H9 (cell line): Measurements from ENCODE around the gene GALNT17. TPM values are rescaled to one million over a fixed set of nuclear protein-coding genes. Genes with fewer than 3 reads are reported as not detected.

Experiments used
- DNase-seq: peaks from one replicate; pipeline ENCODE4 v3.0.0-alpha.2; 2017
- H2AFZ ChIP-seq: one replicate; pipeline ENCODE4 v1.6.1; 2013; ENCODE audit warnings: mild to moderate bottlenecking, low read length, control low read depth, moderate library complexity
- H2AK5ac ChIP-seq: 2 replicates; pipeline ENCODE4 v1.6.1; 2013; ENCODE audit warnings: low read length, control low read depth, mixed read lengths; ENCODE audit not compliant: insufficient read length
- H2BK120ac ChIP-seq: one replicate; pipeline ENCODE4 v1.6.1; 2013; ENCODE audit warnings: low read depth, mild to moderate bottlenecking, low read length, control low read depth, inconsistent platforms; ENCODE audit not compliant: poor library complexity, severe bottlenecking
- H2BK12ac ChIP-seq: 2 replicates; pipeline ENCODE4 v1.6.1; 2013; ENCODE audit warnings: low read length, control low read depth, mixed read lengths, low read depth; ENCODE audit not compliant: insufficient read length
- H2BK15ac ChIP-seq: 2 replicates; pipeline ENCODE4 v1.6.1; 2013; ENCODE audit warnings: low read depth, low read length, control low read depth
- H2BK20ac ChIP-seq: one replicate; pipeline ENCODE4 v1.6.1; 2013; ENCODE audit warnings: low read depth, mild to moderate bottlenecking, low read length, control low read depth, inconsistent platforms; ENCODE audit not compliant: poor library complexity, severe bottlenecking
- H2BK5ac ChIP-seq: 2 replicates; pipeline ENCODE4 v1.6.1; 2013; ENCODE audit warnings: low read length, control low read depth, mixed read lengths; ENCODE audit not compliant: insufficient read length
- H3K14ac ChIP-seq: 2 replicates; pipeline ENCODE4 v1.6.1; 2013; ENCODE audit warnings: low read length, control low read depth; ENCODE audit not compliant: insufficient read depth
- H3K18ac ChIP-seq: 2 replicates; pipeline ENCODE4 v1.6.1; 2013; ENCODE audit warnings: low read depth, mild to moderate bottlenecking, mixed read lengths, low read length, control low read depth; ENCODE audit not compliant: insufficient read length
- H3K23ac ChIP-seq: 2 replicates; pipeline ENCODE4 v1.6.1; 2013; ENCODE audit warnings: low read length, control low read depth, mixed read lengths, low read depth; ENCODE audit not compliant: insufficient read length
- H3K23me2 ChIP-seq: 2 replicates; pipeline ENCODE4 v1.6.1; 2013; ENCODE audit warnings: low read depth, mild to moderate bottlenecking, mixed read lengths, low read length, control low read depth; ENCODE audit not compliant: insufficient read length, poor library complexity, severe bottlenecking
- H3K27ac ChIP-seq: 2 replicates; pipeline ENCODE4 v1.5.1; 2013; ENCODE audit warnings: low read length, control low read depth, mixed read lengths, low read depth; ENCODE audit not compliant: insufficient read length
- H3K27me3 ChIP-seq: 2 replicates; pipeline ENCODE4 v1.6.1; 2013; ENCODE audit warnings: low read length, control low read depth, inconsistent platforms; ENCODE audit not compliant: insufficient read depth
- H3K4ac ChIP-seq: 2 replicates; pipeline ENCODE4 v1.6.1; 2013; ENCODE audit warnings: low read depth, mild to moderate bottlenecking, control low read depth, inconsistent platforms, low read length, moderate library complexity
- H3K4me1 ChIP-seq: 2 replicates; pipeline ENCODE4 v1.6.1; 2013; ENCODE audit warnings: low read length, control low read depth, inconsistent platforms; ENCODE audit not compliant: insufficient read depth
- H3K4me2 ChIP-seq: 2 replicates; pipeline ENCODE4 v1.6.1; 2013; ENCODE audit warnings: low read length, control low read depth, mixed read lengths; ENCODE audit not compliant: insufficient read length, insufficient read depth
- H3K56ac ChIP-seq: 2 replicates; pipeline ENCODE4 v1.6.1; 2013; ENCODE audit warnings: low read depth, mild to moderate bottlenecking, mixed read lengths, low read length, control low read depth; ENCODE audit not compliant: insufficient read length
- H3K79me1 ChIP-seq: 2 replicates; pipeline ENCODE4 v1.6.1; 2013; ENCODE audit warnings: low read depth, mild to moderate bottlenecking, moderate library complexity, low read length, control low read depth, inconsistent platforms; ENCODE audit not compliant: insufficient read depth, poor library complexity, severe bottlenecking
- H3K79me2 ChIP-seq: 2 replicates; pipeline ENCODE4 v1.6.1; 2013; ENCODE audit warnings: low read length, control low read depth, inconsistent platforms; ENCODE audit not compliant: insufficient read depth
- H3K9ac ChIP-seq: 2 replicates; pipeline ENCODE4 v1.6.1; 2013; ENCODE audit warnings: low read length, control low read depth, mixed read lengths; ENCODE audit not compliant: insufficient read length; ENCODE audit errors: extremely low read depth
- H3K9me3 ChIP-seq: one replicate; pipeline ENCODE4 v1.6.1; 2013; ENCODE audit warnings: low read depth, low read length, inconsistent platforms; ENCODE audit not compliant: control insufficient read depth
- H3T11ph ChIP-seq: one replicate; pipeline ENCODE4 v1.6.1; 2013; ENCODE audit warnings: mild to moderate bottlenecking, low read length, control low read depth, inconsistent platforms
- H4K20me1 ChIP-seq: one replicate; pipeline ENCODE4 v1.6.1; 2013; ENCODE audit not compliant: control insufficient read depth, insufficient read length, insufficient read depth
- H4K5ac ChIP-seq: 2 replicates; pipeline ENCODE4 v1.6.1; 2013; ENCODE audit warnings: low read depth, mild to moderate bottlenecking, mixed read lengths, low read length, control low read depth; ENCODE audit not compliant: insufficient read length
- H4K8ac ChIP-seq: replicated peaks from 2 replicates; pipeline ENCODE4 v1.6.1; 2013; ENCODE audit warnings: low read length, control low read depth, mixed read lengths, low read depth; ENCODE audit not compliant: insufficient read length
- H4K91ac ChIP-seq: 2 replicates; pipeline ENCODE4 v1.6.1; 2013; ENCODE audit warnings: low read depth, mild to moderate bottlenecking, moderate library complexity, mixed read lengths, low read length, control low read depth; ENCODE audit not compliant: insufficient read length
- H3K27ac Mint-ChIP-seq, 3 experiments: 2 replicates in 2 of 3; 3 replicates in 1 of 3; pipeline ENCODE4 v1.8.0; 2020 to 2021; ENCODE audit warnings: mixed read lengths in 3 of 3, mild to moderate bottlenecking in 1 of 3, moderate library complexity in 1 of 3
- H3K27me3 Mint-ChIP-seq: 2 replicates; pipeline ENCODE4 v1.8.0; 2021; ENCODE audit warnings: low read depth, mild to moderate bottlenecking, moderate library complexity, mixed read lengths
- H3K36me3 Mint-ChIP-seq, 3 experiments: 2 replicates in 2 of 3; 3 replicates in 1 of 3; pipeline ENCODE4 v1.8.0; 2020 to 2021; ENCODE audit warnings: low read depth in 3 of 3, mixed read lengths in 3 of 3; ENCODE audit not compliant: insufficient read depth in 1 of 3
- H3K4me1 Mint-ChIP-seq, 2 experiments: 2 replicates each; pipeline ENCODE4 v1.8.0; 2020; ENCODE audit warnings: mixed read lengths in 2 of 2
- H3K4me3 Mint-ChIP-seq, 2 experiments: 2 replicates in 1 of 2; 3 replicates in 1 of 2; pipeline ENCODE4 v1.8.0; 2020 to 2021; ENCODE audit warnings: mild to moderate bottlenecking in 2 of 2, mixed read lengths in 2 of 2, moderate library complexity in 1 of 2
- H3K9me3 Mint-ChIP-seq, 2 experiments: 2 replicates in 1 of 2; 3 replicates in 1 of 2; pipeline ENCODE4 v1.8.0; 2020; ENCODE audit warnings: mild to moderate bottlenecking in 2 of 2, mixed read lengths in 2 of 2, moderate library complexity in 1 of 2
- WGBS: extraction: QIAGEN DNeasy Blood & Tissue Kit; methylation state at CpG from one replicate; pipeline ENCODE4 v1.1.7; 2013; ENCODE audit warnings: missing lambda C conversion rate, low lambda C conversion rate, mixed read lengths; ENCODE audit not compliant: insufficient read length; ENCODE audit errors: extremely low coverage; 5-methylcytosine and 5-hydroxymethylcytosine counted together
- total RNA-seq: library from RNA; stranded (reverse); gene quantifications from 2 replicates; pipeline ENCODE4 v1.2.1, GENCODE V29; 2021
- TF ChIP-seq, protein P1 (sequence below): fragments of 200-600 bp; sonication (generic); conservative IDR thresholded peaks from 3 replicates; pipeline ENCODE4 v1.8.0; 2021; ENCODE audit warnings: antibody characterized with exemption, mild to moderate bottlenecking

Gene GALNT17
- total RNA-seq, 1 experiment from 2014 or later: 43.2 TPM

DNA sequence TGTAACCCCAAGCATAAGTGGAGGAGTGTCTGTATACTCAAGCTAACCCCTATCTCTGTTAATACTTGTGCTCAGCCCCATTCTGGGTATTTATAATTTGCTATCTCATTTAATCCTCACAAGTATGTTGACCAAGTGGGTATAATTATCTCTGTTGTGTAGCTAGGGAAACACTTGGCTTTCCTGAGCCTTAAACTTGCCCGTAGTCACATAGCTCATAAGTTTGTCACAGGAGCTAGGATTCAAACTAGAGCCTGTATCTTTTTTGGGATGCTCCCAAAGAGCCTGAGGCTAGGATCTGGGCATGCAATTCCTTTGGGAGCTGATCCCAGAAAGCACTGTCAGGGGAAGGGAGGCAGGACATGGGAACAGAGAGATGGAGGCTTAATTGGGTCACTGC, 377.4 kb downstream of the GALNT17 start:
- TF ChIP-seq, protein P1, sequence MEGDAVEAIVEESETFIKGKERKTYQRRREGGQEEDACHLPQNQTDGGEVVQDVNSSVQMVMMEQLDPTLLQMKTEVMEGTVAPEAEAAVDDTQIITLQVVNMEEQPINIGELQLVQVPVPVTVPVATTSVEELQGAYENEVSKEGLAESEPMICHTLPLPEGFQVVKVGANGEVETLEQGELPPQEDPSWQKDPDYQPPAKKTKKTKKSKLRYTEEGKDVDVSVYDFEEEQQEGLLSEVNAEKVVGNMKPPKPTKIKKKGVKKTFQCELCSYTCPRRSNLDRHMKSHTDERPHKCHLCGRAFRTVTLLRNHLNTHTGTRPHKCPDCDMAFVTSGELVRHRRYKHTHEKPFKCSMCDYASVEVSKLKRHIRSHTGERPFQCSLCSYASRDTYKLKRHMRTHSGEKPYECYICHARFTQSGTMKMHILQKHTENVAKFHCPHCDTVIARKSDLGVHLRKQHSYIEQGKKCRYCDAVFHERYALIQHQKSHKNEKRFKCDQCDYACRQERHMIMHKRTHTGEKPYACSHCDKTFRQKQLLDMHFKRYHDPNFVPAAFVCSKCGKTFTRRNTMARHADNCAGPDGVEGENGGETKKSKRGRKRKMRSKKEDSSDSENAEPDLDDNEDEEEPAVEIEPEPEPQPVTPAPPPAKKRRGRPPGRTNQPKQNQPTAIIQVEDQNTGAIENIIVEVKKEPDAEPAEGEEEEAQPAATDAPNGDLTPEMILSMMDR: no peak
- H3K27me3 Mint-ChIP-seq: no peaks in the 10 kb centered on the region
- Histone ChIP-seq H3K9ac (no peak overlapping the region), H3K4ac (no peak overlapping the region), H4K5ac (no peak overlapping the region), H3K23me2 (no peaks in the 10 kb centered on the region), H4K91ac (no peak overlapping the region), H2BK20ac (no peak overlapping the region), H2BK5ac (no peak overlapping the region), H2BK15ac (no peak overlapping the region), H2AFZ (no peak overlapping the region), H3K9me3 (peaks cover 5% of the 10 kb centered on the region), H3K23ac (no peak overlapping the region), H3K27me3 (no peaks in the 10 kb centered on the region), H2BK12ac (no peak overlapping the region), H4K20me1 (no peaks in the 10 kb centered on the region), H3K79me2 (no peaks in the 10 kb centered on the region), H3K14ac (no peak overlapping the region), H3T11ph (no peak overlapping the region), H2BK120ac (no peak overlapping the region), H2AK5ac (no peak overlapping the region), H3K27ac (no peak overlapping the region), H3K4me2 (no peak overlapping the region), H3K18ac (no peak overlapping the region), H3K79me1 (no peaks in the 10 kb centered on the region), H4K8ac (no peak overlapping the region), H3K56ac (no peak overlapping the region), H3K4me1 (peaks cover 3% of the 10 kb centered on the region; the same call in 1 of the 2 replicates)
- no CpG with 5 or more reads among the region's 1 CpG for WGBS
- no peak for DNase-seq
- H3K4me1 Mint-ChIP-seq: peaks cover 26 to 32% of the 10 kb centered on the region in 2 experiments
- H3K4me3 Mint-ChIP-seq: no peak overlapping the region
- peaks cover 22 to 44% (median 22%) of the 10 kb centered on the region in 3 experiments for H3K36me3 Mint-ChIP-seq
- H3K9me3 Mint-ChIP-seq: peaks cover 8 to 14% of the 10 kb centered on the region in 2 experiments
- peak overlapping the region in 2 of 3 experiments; percentile 90 to 95; a peak in 4 of 7 replicates for H3K27ac Mint-ChIP-seq
